IMR-90 (cell line): Measurements from ENCODE around the gene RPP30.

Source experiments
- BHLHE40 ChIP-seq: fragments of 150-350 bp; IDR thresholded peaks from 2 replicates; pipeline ENCODE4 v1.6.1; 2016; ENCODE audit warnings: mild to moderate bottlenecking, low read depth, low read length
- CHD1 ChIP-seq: IDR thresholded peaks from 2 replicates; pipeline ENCODE4 v1.6.1; 2012; ENCODE audit warnings: low read depth, low read length, improper control_type of control experiment
- FOS ChIP-seq: fragments of 150-350 bp; IDR thresholded peaks from 2 replicates; pipeline ENCODE4 v1.6.1; 2016; ENCODE audit warnings: low read depth, low read length
- MAFK ChIP-seq: IDR thresholded peaks from 2 replicates; pipeline ENCODE4 v1.6.1; 2012; ENCODE audit warnings: low read depth, low read length, improper control_type of control experiment
- MAZ ChIP-seq: IDR thresholded peaks from 2 replicates; pipeline ENCODE4 v1.6.1; 2012; ENCODE audit warnings: low read depth, mild to moderate bottlenecking, low read length, improper control_type of control experiment, moderate library complexity, borderline replicate concordance
- MXI1 ChIP-seq: IDR thresholded peaks from 2 replicates; pipeline ENCODE4 v1.6.1; 2012; ENCODE audit warnings: low read depth, mild to moderate bottlenecking, low read length, moderate library complexity, borderline replicate concordance
- POLR2A ChIP-seq: IDR thresholded peaks from 2 replicates; pipeline ENCODE4 v1.6.1; 2012; ENCODE audit warnings: mild to moderate bottlenecking, low read depth, low read length
- RAD21 ChIP-seq: IDR thresholded peaks from 2 replicates; pipeline ENCODE4 v1.6.1; 2012; ENCODE audit warnings: low read length, improper control_type of control experiment
- RCOR1 ChIP-seq: IDR thresholded peaks from 2 replicates; pipeline ENCODE4 v1.6.1; 2012; ENCODE audit warnings: mild to moderate bottlenecking, low read length, improper control_type of control experiment; ENCODE audit not compliant: insufficient replicate concordance
- RFX5 ChIP-seq: IDR thresholded peaks from 2 replicates; pipeline ENCODE4 v1.8.0; 2012; ENCODE audit warnings: low read depth, mild to moderate bottlenecking, low read length, moderate library complexity
- SMC3 ChIP-seq: fragments of 150-350 bp; IDR thresholded peaks from 2 replicates; pipeline ENCODE4 v1.6.1; 2016; ENCODE audit warnings: low read depth, mild to moderate bottlenecking, antibody characterized with exemption, low read length, moderate library complexity
- TF ChIP-seq, protein P1 (sequence below): conservative IDR thresholded peaks from 2 replicates; pipeline ENCODE4 v1.5.1; 2012; ENCODE audit warnings: mild to moderate bottlenecking, low read depth, low read length, improper control_type of control experiment
- TF ChIP-seq, protein P2 (sequence below): fragments of 150-350 bp; IDR thresholded peaks from 2 replicates; pipeline ENCODE4 v1.6.1; 2016; ENCODE audit warnings: low read depth, mild to moderate bottlenecking, low read length, moderate library complexity, borderline replicate concordance

DNA sequence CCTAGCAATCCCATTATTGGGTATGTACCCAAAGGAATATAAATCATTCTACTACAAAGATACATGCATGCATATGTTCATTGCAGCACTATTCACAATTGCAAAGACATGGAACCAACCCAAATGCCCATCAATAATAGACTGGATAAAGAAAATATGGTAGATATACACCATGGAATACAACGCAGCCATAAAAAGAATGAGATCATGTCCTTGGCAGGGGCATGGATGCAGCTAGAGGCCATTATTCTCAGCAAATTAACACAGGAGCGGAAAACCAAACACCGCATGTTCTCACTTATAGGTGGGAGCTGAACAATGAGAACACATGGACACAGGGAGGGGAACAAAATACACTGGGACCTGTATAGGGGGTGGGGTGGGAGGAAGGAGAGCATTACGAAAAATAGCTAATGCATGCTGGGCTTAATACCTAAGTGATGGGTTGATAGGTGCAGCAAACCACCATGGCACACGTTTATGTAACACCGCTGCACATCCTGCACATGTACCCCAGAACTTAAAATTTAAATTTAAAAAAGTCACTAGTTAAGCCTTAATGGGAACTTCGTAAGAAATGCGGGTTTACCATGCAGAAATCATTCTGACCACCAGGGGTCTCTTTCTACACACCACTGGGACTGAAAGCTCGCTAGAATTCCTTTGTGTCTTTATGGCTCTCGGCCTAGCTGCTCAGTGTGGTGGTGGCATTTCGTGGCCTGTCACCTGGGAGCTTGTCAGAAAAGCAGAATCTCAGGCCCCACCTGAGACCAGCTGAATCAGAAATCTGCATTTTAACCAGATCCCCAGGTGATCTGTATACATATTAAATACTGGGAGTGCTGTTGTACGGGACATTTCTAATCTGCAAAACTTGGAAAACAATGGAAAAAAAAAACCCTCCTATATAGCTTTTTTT is 39.6 kb downstream of the RPP30 start:
- TF ChIP-seq, protein P1, sequence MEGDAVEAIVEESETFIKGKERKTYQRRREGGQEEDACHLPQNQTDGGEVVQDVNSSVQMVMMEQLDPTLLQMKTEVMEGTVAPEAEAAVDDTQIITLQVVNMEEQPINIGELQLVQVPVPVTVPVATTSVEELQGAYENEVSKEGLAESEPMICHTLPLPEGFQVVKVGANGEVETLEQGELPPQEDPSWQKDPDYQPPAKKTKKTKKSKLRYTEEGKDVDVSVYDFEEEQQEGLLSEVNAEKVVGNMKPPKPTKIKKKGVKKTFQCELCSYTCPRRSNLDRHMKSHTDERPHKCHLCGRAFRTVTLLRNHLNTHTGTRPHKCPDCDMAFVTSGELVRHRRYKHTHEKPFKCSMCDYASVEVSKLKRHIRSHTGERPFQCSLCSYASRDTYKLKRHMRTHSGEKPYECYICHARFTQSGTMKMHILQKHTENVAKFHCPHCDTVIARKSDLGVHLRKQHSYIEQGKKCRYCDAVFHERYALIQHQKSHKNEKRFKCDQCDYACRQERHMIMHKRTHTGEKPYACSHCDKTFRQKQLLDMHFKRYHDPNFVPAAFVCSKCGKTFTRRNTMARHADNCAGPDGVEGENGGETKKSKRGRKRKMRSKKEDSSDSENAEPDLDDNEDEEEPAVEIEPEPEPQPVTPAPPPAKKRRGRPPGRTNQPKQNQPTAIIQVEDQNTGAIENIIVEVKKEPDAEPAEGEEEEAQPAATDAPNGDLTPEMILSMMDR: peak; percentile 87
- TF ChIP-seq CHD1 (no peak), POLR2A (peak; percentile 39; the same call in 1 of the 2 replicates), MAFK (no peak), MXI1 (no peak), FOS (no peak), RCOR1 (no peak), MAZ (no peak), SMC3 (peak; percentile 95), RAD21 (peak; percentile 91), BHLHE40 (no peak), RFX5 (no peak)
- TF ChIP-seq, protein P2, sequence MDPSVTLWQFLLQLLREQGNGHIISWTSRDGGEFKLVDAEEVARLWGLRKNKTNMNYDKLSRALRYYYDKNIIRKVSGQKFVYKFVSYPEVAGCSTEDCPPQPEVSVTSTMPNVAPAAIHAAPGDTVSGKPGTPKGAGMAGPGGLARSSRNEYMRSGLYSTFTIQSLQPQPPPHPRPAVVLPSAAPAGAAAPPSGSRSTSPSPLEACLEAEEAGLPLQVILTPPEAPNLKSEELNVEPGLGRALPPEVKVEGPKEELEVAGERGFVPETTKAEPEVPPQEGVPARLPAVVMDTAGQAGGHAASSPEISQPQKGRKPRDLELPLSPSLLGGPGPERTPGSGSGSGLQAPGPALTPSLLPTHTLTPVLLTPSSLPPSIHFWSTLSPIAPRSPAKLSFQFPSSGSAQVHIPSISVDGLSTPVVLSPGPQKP: no peak
